Esophagus muscularis mucosa (tissue), 4 donors: ENCODE data around the gene KCNMB2. TPM values are rescaled to one million over a fixed set of nuclear protein-coding genes. Genes with fewer than 3 reads are reported as not detected.
"Not testable (repeated sequence)": the region's sequence is repeated elsewhere in the genome, so short reads cannot be mapped to it uniquely, and the experiment has no call there.

Experiments used
- DNase-seq: peaks from one replicate; pipeline ENCODE4 v3.0.0-alpha.2; 2017; ENCODE audit errors: extremely low spot score
- H3K27ac ChIP-seq, 4 donors: fragments of 200-600 bp; sonication (generic); replicated peaks in 1 of 4; 1 replicate in 3 of 4; 2 replicates in 1 of 4; pipeline ENCODE4 v1.5.1; 2016 to 2019; ENCODE audit warnings: mild to moderate bottlenecking in 1 of 4
- H3K27me3 ChIP-seq, 4 donors: fragments of 200-600 bp; sonication (generic); one replicate each; pipeline versions ENCODE4 v1.5.1 to v1.6.0; 2016 to 2019
- H3K36me3 ChIP-seq, 4 donors: fragments of 200-600 bp; sonication (generic); one replicate each; pipeline ENCODE4 v1.5.1; 2016 to 2019
- H3K4me1 ChIP-seq, 4 donors: fragments of 200-600 bp; sonication (generic); one replicate each; pipeline ENCODE4 v1.5.1; 2016 to 2019
- H3K4me3 ChIP-seq, 4 donors: fragments of 200-600 bp; sonication (generic); 1 replicate in 2 of 4; 2 replicates in 2 of 4; pipeline ENCODE4 v1.5.1; 2016 to 2019; ENCODE audit warnings: mild to moderate bottlenecking in 4 of 4, moderate library complexity in 1 of 4
- H3K9me3 ChIP-seq, 4 donors: fragments of 200-600 bp; sonication (generic); 1 replicate in 3 of 4; 2 replicates in 1 of 4; pipeline ENCODE4 v1.5.1; 2016 to 2019
- CTCF ChIP-seq, 3 experiments: fragments of 200-600 bp in 2 of 3; fragments of 450-650 bp in 1 of 3; sonication (generic) in 2 of 3; IDR thresholded peaks; one replicate each; pipeline ENCODE4 v1.5.1; 2017 to 2019; ENCODE audit warnings: antibody characterized with exemption in 3 of 3, mild to moderate bottlenecking in 2 of 3, moderate library complexity in 1 of 3
- EP300 ChIP-seq: sonication (generic); formaldehyde crosslinking; IDR thresholded peaks from one replicate; pipeline ENCODE4 v1.6.1; 2017; ENCODE audit warnings: antibody characterized with exemption
- POLR2A ChIP-seq: fragments of 450-650 bp; IDR thresholded peaks from one replicate; pipeline ENCODE4 v1.6.1; 2017; ENCODE audit warnings: antibody characterized with exemption, moderate library complexity, mild to moderate bottlenecking, low read depth
- POLR2AphosphoS5 ChIP-seq, 2 donors: sonication (generic); formaldehyde crosslinking; IDR thresholded peaks; one replicate each; pipeline ENCODE4 v1.6.1; 2017; ENCODE audit warnings: antibody characterized with exemption in 2 of 2
- WGBS: methylation state at CpG from one replicate; pipeline ENCODE4 v1.1.5; 2018; 5-methylcytosine and 5-hydroxymethylcytosine counted together
- intact Hi-C: fragments of 100-400 bp; cut with DNase I; formaldehyde crosslinking; loops from one replicate; pipeline ENCODE4 v1.15.1; 2023
- total RNA-seq, 4 donors: library from RNA; depleted of rRNA; stranded (reverse); fragments of >200 nt; gene quantifications; one replicate each; pipeline versions ENCODE4 v1.1.0 to v1.2.1, GENCODE V29; 2016

KCNMB2 gene
- total RNA-seq, 4 donors from 2014 or later = 0.17 to 0.40 TPM; not detected in 2

GRCh38 chr3:178849199-178849910 lies 313.1 kb downstream of the KCNMB2 start:
- Histone ChIP-seq H3K27me3 (no peaks in the 10 kb centered on the region), H3K36me3 (no peaks in the 10 kb centered on the region), H3K9me3 (no peaks in the 10 kb centered on the region), H3K4me1 (peaks cover 11 to 55% (median 46%) of the 10 kb centered on the region in 4 donors), H3K4me3 (no peak overlapping the region), H3K27ac (peak overlapping the region in 2 of 4 donors; percentile 52 to 80)
- intact Hi-C loops = no loop called here
- DNase-seq = no peak
- 52% methylated on average over 4 of the region's 4 CpGs for WGBS
- TF ChIP-seq POLR2A (no peak), POLR2AphosphoS5 (IDR thresholded peaks at IDR 0.05) (no peak), CTCF (IDR thresholded peaks at IDR 0.05) (no peak), EP300 (no peak)

DNA sequence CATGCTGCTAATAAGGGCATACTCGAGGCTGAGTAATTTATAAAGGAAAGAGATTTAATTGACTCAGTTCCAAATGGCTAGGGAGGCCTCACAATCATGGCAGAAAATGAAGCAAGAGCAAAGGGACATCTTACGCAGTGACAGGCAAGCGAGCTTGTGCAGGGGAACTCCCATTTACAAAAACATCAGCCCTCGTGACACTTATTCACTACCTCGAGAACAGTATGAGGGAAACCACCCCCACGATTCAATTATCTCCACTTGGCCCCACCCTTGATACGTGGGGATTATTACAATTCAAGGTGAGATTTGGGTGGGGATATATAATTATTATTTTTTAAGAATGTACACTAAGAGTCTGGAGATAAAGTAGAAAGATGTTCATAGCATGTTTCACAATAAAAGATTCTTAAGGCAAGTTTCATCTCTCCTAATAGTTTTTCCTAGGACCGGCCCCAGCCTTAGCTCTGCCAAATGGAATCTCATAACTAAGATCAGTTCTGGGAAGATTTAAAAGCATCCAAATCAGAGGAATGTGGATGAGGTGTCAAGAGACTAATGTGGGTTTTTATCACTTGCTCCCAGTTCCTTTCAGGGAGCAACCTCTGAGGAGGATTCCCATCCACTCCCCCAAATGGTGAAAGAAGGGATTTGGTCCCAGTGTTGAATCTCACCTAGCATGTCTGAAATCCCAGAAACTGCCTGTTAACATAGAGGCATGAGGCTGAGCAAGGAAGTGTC lies 314.4 kb downstream of the KCNMB2 start:
- WGBS = 81% methylated on average over 8 of the region's 8 CpGs
- H3K9me3 ChIP-seq = no peaks in the 10 kb centered on the region
- H3K4me1 ChIP-seq = peaks cover 11 to 47% (median 39%) of the 10 kb centered on the region in 4 donors
- no peaks in the 10 kb centered on the region for H3K36me3 ChIP-seq
- H3K27ac ChIP-seq = peak overlapping the region in 2 of 4 donors; percentile 7 to 31
- no peak overlapping the region for H3K4me3 ChIP-seq
- TF ChIP-seq POLR2AphosphoS5 (IDR thresholded peaks at IDR 0.05) = no peak
- TF ChIP-seq POLR2A = no peak
- TF ChIP-seq EP300 = no peak
- no peaks in the 10 kb centered on the region for H3K27me3 ChIP-seq
- intact Hi-C loops = no loop called here
- no peak for DNase-seq

- 100% methylated on average over 1 of the region's 1 CpG for WGBS
- TF ChIP-seq POLR2AphosphoS5 (IDR thresholded peaks at IDR 0.05) = no peak
- no peak for TF ChIP-seq CTCF (IDR thresholded peaks at IDR 0.05)
- no peak for TF ChIP-seq EP300
- no peak for TF ChIP-seq POLR2A
- H3K27ac ChIP-seq = no peak overlapping the region
- no peak overlapping the region for H3K4me3 ChIP-seq
- intact Hi-C loops = no loop called here
- no peaks in the 10 kb centered on the region for H3K27me3 ChIP-seq
- no peaks in the 10 kb centered on the region for H3K36me3 ChIP-seq
- peaks cover 11 to 38% (median 33%) of the 10 kb centered on the region in 4 donors for H3K4me1 ChIP-seq
- no peaks in the 10 kb centered on the region for H3K9me3 ChIP-seq
- no peak for DNase-seq
These were observed 315.3 kb downstream of the KCNMB2 start for GRCh38 chr3:178851564-178851963.

GRCh38 chr3:178856804-178857203 lies 320.6 kb downstream of the KCNMB2 start:
- H3K4me1 ChIP-seq = peaks cover 0 to 12% (median 6%) of the 10 kb centered on the region in 4 donors
- intact Hi-C loops = no loop called here
- no peak for DNase-seq
- peak in 1 of 2 donors; percentile 6 for TF ChIP-seq POLR2AphosphoS5 (IDR thresholded peaks at IDR 0.05)
- no peak for TF ChIP-seq POLR2A
- no peak for TF ChIP-seq CTCF (IDR thresholded peaks at IDR 0.05)
- no peak for TF ChIP-seq EP300
- no peak overlapping the region for H3K27ac ChIP-seq
- no peaks in the 10 kb centered on the region for H3K27me3 ChIP-seq
- H3K4me3 ChIP-seq = no peak overlapping the region
- H3K36me3 ChIP-seq = no peaks in the 10 kb centered on the region
- 82% methylated on average over 2 of the region's 2 CpGs for WGBS
- no peaks in the 10 kb centered on the region for H3K9me3 ChIP-seq

DNA sequence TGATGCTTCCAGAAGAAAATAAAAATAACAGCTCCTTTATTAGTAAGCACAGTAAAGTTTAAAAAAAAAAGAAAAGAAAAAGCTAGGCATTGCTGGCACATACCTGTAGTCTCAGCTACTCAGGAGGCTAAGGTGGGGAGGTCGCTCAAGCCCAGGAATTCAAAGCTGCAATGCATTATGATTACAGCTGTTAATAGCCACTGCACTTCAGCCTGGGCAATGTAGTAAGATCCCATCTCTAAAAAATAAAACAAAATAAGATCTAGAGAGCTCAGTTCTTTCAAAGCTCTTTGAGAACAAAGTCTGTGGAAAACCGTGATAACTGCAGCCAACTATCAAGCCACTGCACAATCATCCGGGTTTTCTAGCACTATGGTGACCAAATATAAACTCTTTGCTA lies 323.1 kb downstream of the KCNMB2 start:
- H3K4me1 ChIP-seq = peaks cover 0 to 12% (median 6%) of the 10 kb centered on the region in 4 donors
- H3K27ac ChIP-seq = no peak overlapping the region

GRCh38 chr3:178859900-178860436 lies 323.7 kb downstream of the KCNMB2 start:
- intact Hi-C loops = not testable (repeated sequence)

More for the DNA sequence above, 323.1 kb downstream of the KCNMB2 start:
- no peaks in the 10 kb centered on the region for H3K9me3 ChIP-seq
- TF ChIP-seq POLR2A (no peak), CTCF (IDR thresholded peaks at IDR 0.05) (no peak), EP300 (no peak), POLR2AphosphoS5 (IDR thresholded peaks at IDR 0.05) (no peak)
- intact Hi-C loops = no loop called here
- 85% methylated on average over 3 of the region's 3 CpGs for WGBS
- H3K36me3 ChIP-seq = no peaks in the 10 kb centered on the region
- no peaks in the 10 kb centered on the region for H3K27me3 ChIP-seq
- DNase-seq = no peak
- no peak overlapping the region for H3K4me3 ChIP-seq

More at GRCh38 chr3:178859900-178860436, 323.7 kb downstream of the KCNMB2 start:
- whole genome bisulfite sequencing = 86% methylated on average over 29 of the region's 29 CpGs
- H3K27ac ChIP-seq, H3K4me3 ChIP-seq, H3K27me3 ChIP-seq, H3K9me3 ChIP-seq, H3K36me3 ChIP-seq, DNase-seq: not testable (repeated sequence)
- peaks cover 0 to 12% (median 6%) of the 10 kb centered on the region in 4 donors for H3K4me1 ChIP-seq
